ENCODE results near the gene NUP188.

- no peak for TF ChIP-seq CTCF (IDR thresholded peaks at IDR 0.05)
- TF ChIP-seq SP1 (CRISPR knock-in tag; conservative IDR thresholded peaks at IDR 0.05) = no peak
- no peak for TF ChIP-seq NR2C2 (CRISPR knock-in tag; IDR thresholded peaks at IDR 0.05)
- TF ChIP-seq USF1 (CRISPR knock-in tag; IDR thresholded peaks at IDR 0.05) = no peak
- no peak for TF ChIP-seq ETV6 (CRISPR knock-in tag; IDR thresholded peaks at IDR 0.05)
- TF ChIP-seq ZNF416 (CRISPR knock-in tag; IDR thresholded peaks at IDR 0.05) = no peak
- no peak for TF ChIP-seq ESRRA (CRISPR knock-in tag; IDR thresholded peaks at IDR 0.05; ENCODE audit: borderline replicate concordance)
- TF ChIP-seq TEAD1 (CRISPR knock-in tag; IDR thresholded peaks at IDR 0.05) = no peak
These were observed 63.7 kb downstream of the NUP188 start for GRCh38 chr9:129011170-129011569.

Data from WTC11 (cell line).